SK-N-SH (cell line): ENCODE results near the gene SPEG. TPM values are rescaled to one million over a fixed set of nuclear protein-coding genes. Genes with fewer than 3 reads are reported as not detected.

Source experiments
- CTCF ChIA-PET: fragments of 300-600, 350-600 bp; formaldehyde crosslinking; extraction: SDS; loops from one replicate; lab custom pipeline; 2021; lab: Yijun Ruan, JAX
- POLR2A ChIA-PET: fragments of 350-600 bp; sonication (Branson Sonifier 250); formaldehyde crosslinking; extraction: SDS; loops from one replicate; lab custom pipeline; 2020; ENCODE audit warnings: antibody characterized with exemption, inconsistent platforms; lab: Yijun Ruan, JAX
- DNase-seq: peaks from one replicate; pipeline ENCODE4 v3.0.0; 2012
- H2AFZ ChIP-seq: fragments of 200-600 bp; sonication (generic); 2 replicates; pipeline ENCODE4 v1.8.1; 2016; ENCODE audit warnings: antibody characterized with exemption, mild to moderate bottlenecking, low read depth
- H3F3A ChIP-seq: fragments of 200-600 bp; sonication (generic); replicated peaks from 2 replicates; pipeline ENCODE3; 2016; ENCODE audit warnings: antibody characterized with exemption, mild to moderate bottlenecking; ENCODE audit not compliant: insufficient read depth
- H3K27ac ChIP-seq, 2 experiments: fragments of 200-500 bp in 1 of 2; fragments of 200-600 bp in 1 of 2; sonication (Bioruptor generic) in 1 of 2; sonication (generic), shearing (Covaris generic) in 1 of 2; 2 replicates each; pipeline versions ENCODE4 v1.5.1 to v1.6.1; 2014 to 2016; ENCODE audit warnings: low read depth in 2 of 2, inconsistent platforms in 1 of 2, low read length in 1 of 2, mild to moderate bottlenecking in 1 of 2, mixed read lengths in 1 of 2
- H3K27me3 ChIP-seq: fragments of 200-600 bp; sonication (generic), shearing (Covaris generic); 2 replicates; pipeline ENCODE4 v1.6.1; 2016; ENCODE audit warnings: mixed run types; ENCODE audit not compliant: insufficient read depth
- H3K36me3 ChIP-seq, 2 experiments: fragments of 200-500 bp in 1 of 2; fragments of 200-600 bp in 1 of 2; sonication (Bioruptor generic) in 1 of 2; sonication (generic) in 1 of 2; replicated peaks in 1 of 2; 2 replicates each; pipeline versions ENCODE3 to v1.5.1; 2014 to 2016; ENCODE audit warnings: low read length in 1 of 2, mild to moderate bottlenecking in 1 of 2; ENCODE audit not compliant: insufficient read depth in 2 of 2, control insufficient read depth in 1 of 2
- H3K4me1 ChIP-seq, 2 experiments: fragments of 200-500 bp in 1 of 2; fragments of 200-600 bp in 1 of 2; sonication (Bioruptor generic) in 1 of 2; sonication (generic), shearing (Covaris generic) in 1 of 2; 2 replicates each; pipeline versions ENCODE4 v1.5.1 to v1.6.1; 2014 to 2016; ENCODE audit warnings: low read depth in 1 of 2, low read length in 1 of 2, mixed run types in 1 of 2; ENCODE audit not compliant: insufficient read depth in 2 of 2, control insufficient read depth in 1 of 2
- H3K4me2 ChIP-seq: fragments of 200-600 bp; sonication (generic), shearing (Covaris generic); 2 replicates; pipeline ENCODE4 v1.6.1; 2017; ENCODE audit warnings: mixed run types
- H3K4me3 ChIP-seq, 2 experiments: fragments of 200-500 bp in 1 of 2; fragments of 200-600 bp in 1 of 2; sonication (Bioruptor generic) in 1 of 2; sonication (generic), shearing (Covaris generic) in 1 of 2; 2 replicates each; pipeline versions ENCODE4 v1.5.1 to v1.8.1; 2014 to 2016; ENCODE audit warnings: low read depth in 2 of 2, inconsistent platforms in 1 of 2, low read length in 1 of 2, mild to moderate bottlenecking in 1 of 2, mixed read lengths in 1 of 2, moderate library complexity in 1 of 2
- H3K79me2 ChIP-seq: fragments of 200-600 bp; sonication (generic); 2 replicates; pipeline ENCODE4 v1.8.1; 2017; ENCODE audit warnings: mild to moderate bottlenecking; ENCODE audit not compliant: insufficient read depth
- H3K9ac ChIP-seq: fragments of 200-600 bp; sonication (generic); 2 replicates; pipeline ENCODE4 v1.6.1; 2017; ENCODE audit warnings: mixed run types
- H3K9me2 ChIP-seq: fragments of 200-600 bp; sonication (generic); 2 replicates; pipeline ENCODE4 v1.6.1; 2017; ENCODE audit warnings: mixed run types
- H3K9me3 ChIP-seq: fragments of 200-600 bp; sonication (generic); 2 replicates; pipeline ENCODE4 v1.6.1; 2017; ENCODE audit warnings: mixed run types, mild to moderate bottlenecking, moderate library complexity
- H4K20me1 ChIP-seq: fragments of 200-600 bp; sonication (generic); 2 replicates; pipeline ENCODE4 v1.6.1; 2017; ENCODE audit warnings: mild to moderate bottlenecking, mixed run types; ENCODE audit not compliant: insufficient read depth
- ELF1 ChIP-seq: IDR thresholded peaks from 2 replicates; pipeline ENCODE4 v1.4.0; 2012
- EZH2phosphoT487 ChIP-seq: fragments of 200-600 bp; sonication (generic); IDR thresholded peaks from 2 replicates; pipeline ENCODE4 v1.6.1; 2017; ENCODE audit warnings: low read depth, mixed run types, mild to moderate bottlenecking, antibody characterized with exemption, moderate library complexity, borderline replicate concordance
- FOSL2 ChIP-seq: IDR thresholded peaks from 2 replicates; pipeline ENCODE4 v1.4.0; 2012; ENCODE audit warnings: low read depth, mild to moderate bottlenecking, moderate library complexity, borderline replicate concordance
- FOXJ3 ChIP-seq: sonication (generic); formaldehyde crosslinking; IDR thresholded peaks from 2 replicates; pipeline ENCODE4 v1.5.1; 2020; ENCODE audit warnings: mild to moderate bottlenecking, missing genetic modification reagents
- JUND ChIP-seq: IDR thresholded peaks from 2 replicates; pipeline ENCODE4 v1.4.0; 2012
- MEF2A ChIP-seq: IDR thresholded peaks from 2 replicates; pipeline ENCODE4 v1.4.0; 2012; ENCODE audit warnings: low read depth, borderline replicate concordance
- NRF1 ChIP-seq: IDR thresholded peaks from 2 replicates; pipeline ENCODE4 v1.6.1; 2012; ENCODE audit warnings: low read depth, mild to moderate bottlenecking, low read length
- POLR2AphosphoS5 ChIP-seq: IDR thresholded peaks from 2 replicates; pipeline ENCODE4 v1.6.1; 2012; ENCODE audit warnings: low read depth, low read length
- RAD21 ChIP-seq: IDR thresholded peaks from 2 replicates; pipeline ENCODE4 v1.6.1; 2012; ENCODE audit warnings: mild to moderate bottlenecking, low read length
- RCOR1 ChIP-seq: fragments of 150-350 bp; IDR thresholded peaks from 2 replicates; pipeline ENCODE4 v1.6.1; 2017; ENCODE audit warnings: antibody characterized with exemption, low read length
- SMC3 ChIP-seq: IDR thresholded peaks from 2 replicates; pipeline ENCODE4 v1.6.1; 2012; ENCODE audit warnings: low read depth, low read length, improper control_type of control experiment
- TAF1 ChIP-seq: IDR thresholded peaks from 2 replicates; pipeline ENCODE4 v1.6.1; 2012; ENCODE audit warnings: low read depth, mild to moderate bottlenecking, low read length, moderate library complexity, borderline replicate concordance
- TCF12 ChIP-seq: IDR thresholded peaks from 2 replicates; pipeline ENCODE4 v1.4.0; 2012
- WGBS: methylation state at CpG from one replicate; pipeline ENCODE4 v1.1.6; 2017; ENCODE audit warnings: low lambda C conversion rate; 5-methylcytosine and 5-hydroxymethylcytosine counted together
- polyA plus RNA-seq, 3 experiments: library from polyadenylated mRNA; depleted of rRNA; stranded (reverse); fragments of >200 nt; gene quantifications; 2 replicates each; pipeline ENCODE4 v1.2.3, GENCODE V29; 2012
- TF ChIP-seq, protein P1 (sequence below): IDR thresholded peaks from 2 replicates; pipeline ENCODE4 v1.4.0; 2012; ENCODE audit warnings: low read depth, borderline replicate concordance
- TF ChIP-seq, protein P2 (sequence below): fragments of 150-350 bp; IDR thresholded peaks from 2 replicates; pipeline ENCODE4 v1.6.1; 2016; ENCODE audit warnings: mild to moderate bottlenecking, low read depth, low read length
- TF ChIP-seq, protein P3 (sequence below): fragments of 200-600 bp; sonication (generic); IDR thresholded peaks from 2 replicates; pipeline ENCODE4 v1.6.1; 2017; ENCODE audit warnings: antibody characterized with exemption, mild to moderate bottlenecking, moderate library complexity

Gene SPEG
- polyA plus RNA-seq, 1 of the 3 experiments (the other 2 are of a cell fraction) = 107 TPM

DNA sequence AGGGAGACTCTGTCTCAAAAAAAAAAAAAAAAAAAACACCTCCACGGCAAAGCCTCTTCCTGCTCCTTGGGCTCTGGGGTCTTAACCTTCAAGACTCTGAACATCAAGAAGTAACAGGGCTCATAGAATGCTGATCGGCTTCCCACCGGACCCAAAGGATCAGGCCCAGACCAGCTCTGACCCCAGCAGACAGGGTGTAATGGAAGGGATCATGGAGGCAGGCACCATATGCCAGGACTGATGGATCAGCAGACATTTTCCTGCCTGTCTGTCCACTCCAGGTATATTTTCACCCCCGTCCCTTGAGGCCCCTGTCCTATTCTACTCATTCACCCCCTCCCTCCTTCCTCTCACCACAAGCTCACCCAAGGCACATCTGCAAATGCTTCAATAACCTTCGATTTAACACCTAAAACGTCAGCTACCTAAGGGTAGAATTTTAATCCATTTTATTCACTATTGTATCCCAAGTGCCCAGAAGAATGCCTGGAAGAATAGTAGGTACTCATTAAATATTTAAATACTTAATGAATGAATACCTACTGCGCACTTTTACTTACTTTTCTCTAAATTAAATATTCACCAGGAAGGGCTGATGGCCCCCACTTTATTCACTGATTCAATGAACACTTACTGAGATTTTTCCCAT, 4.6 kb upstream of the SPEG start:
- Histone ChIP-seq H3K9ac (no peak overlapping the region), H3K27ac (peak overlapping the region in 1 of 2 experiments; percentile 77; a peak in 2 of 4 replicates), H3K27me3 (no peaks in the 10 kb centered on the region), H3K79me2 (no peaks in the 10 kb centered on the region), H3K4me1 (peaks cover 0 to 13% of the 10 kb centered on the region in 2 experiments; a peak in 1 of 4 replicates), H3K4me3 (no peak overlapping the region), H4K20me1 (no peaks in the 10 kb centered on the region), H3K36me3 (no peaks in the 10 kb centered on the region), H3K4me2 (no peak overlapping the region), H2AFZ (no peak overlapping the region), H3K9me2 (no peaks in the 10 kb centered on the region), H3K9me3 (no peaks in the 10 kb centered on the region), H3F3A (no peaks in the 10 kb centered on the region)
- CTCF ChIA-PET = interaction anchor here (0.6 to 5.6 kb wide), 22 partner anchors 10 to 572 kb away, joined by 3 to 36 read pairs (median 5); partner anchors contain the start of genes DES and TMEM198
- POLR2A ChIA-PET = interaction anchor here (0.6 to 1.2 kb wide), 5 partner anchors 68 to 149 kb away, joined by 3 to 4 read pairs (median 3); no protein-coding TSS in a partner anchor
- no peak for DNase-seq
- 90% methylated on average over 7 of the region's 7 CpGs for WGBS
- TF ChIP-seq POLR2AphosphoS5 (no peak), JUND (no peak), NRF1 (no peak), FOSL2 (no peak), SMC3 (no peak), FOXJ3 (no peak), RAD21 (no peak), RCOR1 (no peak), TAF1 (no peak), ELF1 (no peak), EZH2phosphoT487 (no peak), MEF2A (no peak), TCF12 (no peak)
- TF ChIP-seq, protein P1, sequence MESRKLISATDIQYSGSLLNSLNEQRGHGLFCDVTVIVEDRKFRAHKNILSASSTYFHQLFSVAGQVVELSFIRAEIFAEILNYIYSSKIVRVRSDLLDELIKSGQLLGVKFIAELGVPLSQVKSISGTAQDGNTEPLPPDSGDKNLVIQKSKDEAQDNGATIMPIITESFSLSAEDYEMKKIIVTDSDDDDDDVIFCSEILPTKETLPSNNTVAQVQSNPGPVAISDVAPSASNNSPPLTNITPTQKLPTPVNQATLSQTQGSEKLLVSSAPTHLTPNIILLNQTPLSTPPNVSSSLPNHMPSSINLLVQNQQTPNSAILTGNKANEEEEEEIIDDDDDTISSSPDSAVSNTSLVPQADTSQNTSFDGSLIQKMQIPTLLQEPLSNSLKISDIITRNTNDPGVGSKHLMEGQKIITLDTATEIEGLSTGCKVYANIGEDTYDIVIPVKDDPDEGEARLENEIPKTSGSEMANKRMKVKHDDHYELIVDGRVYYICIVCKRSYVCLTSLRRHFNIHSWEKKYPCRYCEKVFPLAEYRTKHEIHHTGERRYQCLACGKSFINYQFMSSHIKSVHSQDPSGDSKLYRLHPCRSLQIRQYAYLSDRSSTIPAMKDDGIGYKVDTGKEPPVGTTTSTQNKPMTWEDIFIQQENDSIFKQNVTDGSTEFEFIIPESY = no peak
- TF ChIP-seq, protein P2, sequence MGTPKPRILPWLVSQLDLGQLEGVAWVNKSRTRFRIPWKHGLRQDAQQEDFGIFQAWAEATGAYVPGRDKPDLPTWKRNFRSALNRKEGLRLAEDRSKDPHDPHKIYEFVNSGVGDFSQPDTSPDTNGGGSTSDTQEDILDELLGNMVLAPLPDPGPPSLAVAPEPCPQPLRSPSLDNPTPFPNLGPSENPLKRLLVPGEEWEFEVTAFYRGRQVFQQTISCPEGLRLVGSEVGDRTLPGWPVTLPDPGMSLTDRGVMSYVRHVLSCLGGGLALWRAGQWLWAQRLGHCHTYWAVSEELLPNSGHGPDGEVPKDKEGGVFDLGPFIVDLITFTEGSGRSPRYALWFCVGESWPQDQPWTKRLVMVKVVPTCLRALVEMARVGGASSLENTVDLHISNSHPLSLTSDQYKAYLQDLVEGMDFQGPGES = no peak
- TF ChIP-seq, protein P3, sequence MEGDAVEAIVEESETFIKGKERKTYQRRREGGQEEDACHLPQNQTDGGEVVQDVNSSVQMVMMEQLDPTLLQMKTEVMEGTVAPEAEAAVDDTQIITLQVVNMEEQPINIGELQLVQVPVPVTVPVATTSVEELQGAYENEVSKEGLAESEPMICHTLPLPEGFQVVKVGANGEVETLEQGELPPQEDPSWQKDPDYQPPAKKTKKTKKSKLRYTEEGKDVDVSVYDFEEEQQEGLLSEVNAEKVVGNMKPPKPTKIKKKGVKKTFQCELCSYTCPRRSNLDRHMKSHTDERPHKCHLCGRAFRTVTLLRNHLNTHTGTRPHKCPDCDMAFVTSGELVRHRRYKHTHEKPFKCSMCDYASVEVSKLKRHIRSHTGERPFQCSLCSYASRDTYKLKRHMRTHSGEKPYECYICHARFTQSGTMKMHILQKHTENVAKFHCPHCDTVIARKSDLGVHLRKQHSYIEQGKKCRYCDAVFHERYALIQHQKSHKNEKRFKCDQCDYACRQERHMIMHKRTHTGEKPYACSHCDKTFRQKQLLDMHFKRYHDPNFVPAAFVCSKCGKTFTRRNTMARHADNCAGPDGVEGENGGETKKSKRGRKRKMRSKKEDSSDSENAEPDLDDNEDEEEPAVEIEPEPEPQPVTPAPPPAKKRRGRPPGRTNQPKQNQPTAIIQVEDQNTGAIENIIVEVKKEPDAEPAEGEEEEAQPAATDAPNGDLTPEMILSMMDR = no peak
